HEK293 (cell line): ENCODE results near the gene ZNF564.

ENCODE experiments used
- BCL11A ChIP-seq: fragments of 450-650 bp; formaldehyde crosslinking; IDR thresholded peaks from 2 replicates; pipeline ENCODE4 v1.5.1; 2016; ENCODE audit warnings: low read depth, missing biosample characterization, missing genetic modification characterization
- KLF16 ChIP-seq: fragments of 450-650 bp; formaldehyde crosslinking; IDR thresholded peaks from 2 replicates; pipeline ENCODE4 v1.5.1; 2017; ENCODE audit warnings: missing biosample characterization, missing genetic modification characterization
- ZNF354C ChIP-seq: fragments of 450-650 bp; formaldehyde crosslinking; IDR thresholded peaks from 2 replicates; pipeline ENCODE4 v1.5.1; 2016; ENCODE audit warnings: missing biosample characterization, missing genetic modification characterization, low read depth, borderline replicate concordance
- ZNF548 ChIP-seq: fragments of 450-650 bp; formaldehyde crosslinking; IDR thresholded peaks from 2 replicates; pipeline ENCODE4 v1.5.1; 2016; ENCODE audit warnings: missing biosample characterization, missing genetic modification characterization
- ZNF830 ChIP-seq: fragments of 450-650 bp; IDR thresholded peaks from 2 replicates; pipeline ENCODE4 v1.5.0; 2018; ENCODE audit warnings: missing biosample characterization, missing genetic modification characterization, low read depth, mild to moderate bottlenecking, moderate library complexity
- TF ChIP-seq, protein P1 (sequence below): fragments of 450-650 bp; formaldehyde crosslinking; IDR thresholded peaks from 2 replicates; pipeline ENCODE4 v1.5.1; 2016; ENCODE audit warnings: missing biosample characterization, missing genetic modification characterization

DNA sequence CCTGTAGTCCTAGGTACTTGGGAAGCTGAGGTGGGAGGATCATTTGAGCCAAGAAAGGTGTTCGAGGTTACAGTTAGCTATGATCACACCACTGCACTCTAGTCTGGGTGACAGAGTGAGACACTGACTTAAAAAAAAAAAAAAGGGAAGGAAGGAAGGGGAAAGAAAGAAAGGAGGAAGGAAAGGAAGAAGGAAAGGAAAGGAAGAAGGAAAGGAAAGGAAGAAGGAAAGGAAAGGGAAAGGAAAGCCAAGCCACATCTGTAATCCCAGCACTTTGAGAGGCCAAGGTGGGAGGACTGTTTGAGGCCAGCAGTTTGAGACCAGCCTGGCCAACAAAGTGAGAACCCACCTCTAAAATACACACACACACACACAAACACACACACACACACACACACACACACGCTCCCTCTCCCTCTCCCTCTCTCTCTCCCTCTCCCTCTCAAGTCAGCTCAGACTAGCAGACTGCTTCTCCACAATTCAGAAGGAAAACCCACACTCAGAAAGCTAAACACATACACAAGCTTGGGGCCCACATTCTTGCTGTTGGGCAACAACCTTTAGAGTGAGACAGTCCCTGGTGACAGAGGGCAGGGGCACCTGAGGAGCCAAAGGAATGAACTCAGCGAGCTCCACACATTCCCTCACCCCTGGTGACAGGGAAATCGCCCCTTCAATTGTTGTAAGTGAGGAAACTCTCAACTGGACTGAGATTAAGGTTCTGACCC lies 69.3 kb downstream of the ZNF564 start:
- TF ChIP-seq, protein P1, sequence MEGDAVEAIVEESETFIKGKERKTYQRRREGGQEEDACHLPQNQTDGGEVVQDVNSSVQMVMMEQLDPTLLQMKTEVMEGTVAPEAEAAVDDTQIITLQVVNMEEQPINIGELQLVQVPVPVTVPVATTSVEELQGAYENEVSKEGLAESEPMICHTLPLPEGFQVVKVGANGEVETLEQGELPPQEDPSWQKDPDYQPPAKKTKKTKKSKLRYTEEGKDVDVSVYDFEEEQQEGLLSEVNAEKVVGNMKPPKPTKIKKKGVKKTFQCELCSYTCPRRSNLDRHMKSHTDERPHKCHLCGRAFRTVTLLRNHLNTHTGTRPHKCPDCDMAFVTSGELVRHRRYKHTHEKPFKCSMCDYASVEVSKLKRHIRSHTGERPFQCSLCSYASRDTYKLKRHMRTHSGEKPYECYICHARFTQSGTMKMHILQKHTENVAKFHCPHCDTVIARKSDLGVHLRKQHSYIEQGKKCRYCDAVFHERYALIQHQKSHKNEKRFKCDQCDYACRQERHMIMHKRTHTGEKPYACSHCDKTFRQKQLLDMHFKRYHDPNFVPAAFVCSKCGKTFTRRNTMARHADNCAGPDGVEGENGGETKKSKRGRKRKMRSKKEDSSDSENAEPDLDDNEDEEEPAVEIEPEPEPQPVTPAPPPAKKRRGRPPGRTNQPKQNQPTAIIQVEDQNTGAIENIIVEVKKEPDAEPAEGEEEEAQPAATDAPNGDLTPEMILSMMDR (tag by site-specific recombination) = no peak
- TF ChIP-seq ZNF354C (tag by site-specific recombination) (no peak), ZNF830 (tag by site-specific recombination) (no peak), ZNF548 (no peak), KLF16 (tag by site-specific recombination) (no peak), BCL11A (no peak)
